Measurements from ENCODE around the gene TUBB.

DNA sequence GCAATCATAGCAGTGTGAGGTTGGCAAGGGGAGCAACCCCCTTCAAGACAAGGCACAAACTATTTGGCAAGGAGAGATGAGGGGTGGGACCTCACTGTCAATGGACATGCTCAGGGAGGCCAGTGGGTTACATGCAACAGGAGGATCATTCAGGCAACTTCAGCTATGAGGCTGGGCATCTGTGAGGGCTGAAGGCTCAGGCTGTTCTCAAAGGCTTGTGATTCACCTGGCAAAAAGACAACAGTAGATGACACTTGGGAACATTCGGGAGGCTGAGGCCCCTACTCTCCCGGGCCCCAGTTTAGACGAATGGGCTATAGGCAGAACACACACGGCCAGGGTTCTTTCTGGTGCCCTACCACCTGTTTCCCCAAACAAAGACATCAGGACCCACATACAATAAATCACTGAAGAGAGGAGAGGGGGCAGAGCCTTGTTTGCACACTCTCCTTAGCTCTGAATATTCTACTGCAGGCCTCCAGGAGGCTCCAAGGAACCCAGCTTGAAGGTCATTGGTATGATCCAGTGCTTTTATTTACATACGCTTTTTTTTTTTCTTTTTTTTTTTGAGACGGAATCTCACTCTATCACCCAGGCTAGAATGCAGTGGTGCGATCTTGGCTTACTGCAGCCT is 7.9 kb downstream of the TUBB start:
- TF ChIP-seq, protein P1, sequence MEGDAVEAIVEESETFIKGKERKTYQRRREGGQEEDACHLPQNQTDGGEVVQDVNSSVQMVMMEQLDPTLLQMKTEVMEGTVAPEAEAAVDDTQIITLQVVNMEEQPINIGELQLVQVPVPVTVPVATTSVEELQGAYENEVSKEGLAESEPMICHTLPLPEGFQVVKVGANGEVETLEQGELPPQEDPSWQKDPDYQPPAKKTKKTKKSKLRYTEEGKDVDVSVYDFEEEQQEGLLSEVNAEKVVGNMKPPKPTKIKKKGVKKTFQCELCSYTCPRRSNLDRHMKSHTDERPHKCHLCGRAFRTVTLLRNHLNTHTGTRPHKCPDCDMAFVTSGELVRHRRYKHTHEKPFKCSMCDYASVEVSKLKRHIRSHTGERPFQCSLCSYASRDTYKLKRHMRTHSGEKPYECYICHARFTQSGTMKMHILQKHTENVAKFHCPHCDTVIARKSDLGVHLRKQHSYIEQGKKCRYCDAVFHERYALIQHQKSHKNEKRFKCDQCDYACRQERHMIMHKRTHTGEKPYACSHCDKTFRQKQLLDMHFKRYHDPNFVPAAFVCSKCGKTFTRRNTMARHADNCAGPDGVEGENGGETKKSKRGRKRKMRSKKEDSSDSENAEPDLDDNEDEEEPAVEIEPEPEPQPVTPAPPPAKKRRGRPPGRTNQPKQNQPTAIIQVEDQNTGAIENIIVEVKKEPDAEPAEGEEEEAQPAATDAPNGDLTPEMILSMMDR (IDR thresholded peaks at IDR 0.05), result no peak
- TF ChIP-seq POLR2A (IDR thresholded peaks at IDR 0.05) (no peak), EP300 (IDR thresholded peaks at IDR 0.05) (no peak)
